Panc1 (cell line): ENCODE measurements around the gene TXN2. TPM values are rescaled to one million over a fixed set of nuclear protein-coding genes. Genes with fewer than 3 reads are reported as not detected.

Experiments
- ATAC-seq: fragments of 200-7000 bp; cut with Tn5 transposase; 2 replicates; pipeline ENCODE4 v1.9.1; 2020; ENCODE audit warnings: mild to moderate bottlenecking, moderate library complexity
- BruUV-seq: library from RNA; stranded (reverse); fragments of 400-500 nt; replicated peaks from 2 replicates; lab custom pipeline; 2021; lab: Mats Ljungman, UMichigan
- CTCF ChIA-PET: fragments of 300-600 bp; sonication (Branson Sonifier 250); formaldehyde crosslinking; loops from one replicate; lab custom pipeline; 2022; ENCODE audit warnings: antibody characterized with exemption; lab: Charles Lee
- POLR2A ChIA-PET: fragments of 300-600 bp; sonication (Branson Sonifier 250); formaldehyde crosslinking; loops from one replicate; lab custom pipeline; 2022; ENCODE audit warnings: antibody characterized with exemption; lab: Charles Lee
- DNase-seq: peaks from one replicate; pipeline ENCODE4 v3.0.0-alpha.2; 2010; ENCODE audit warnings: low read depth, low spot score
- H3K27ac ChIP-seq: 2 replicates; pipeline ENCODE4 v1.5.1; 2011; ENCODE audit warnings: mild to moderate bottlenecking, low read length, inconsistent platforms
- H3K27me3 ChIP-seq: fragments of 200-500 bp; sonication (Bioruptor generic); 2 replicates; pipeline ENCODE4 v1.6.0; 2014; ENCODE audit warnings: low read length, inconsistent platforms; ENCODE audit not compliant: control insufficient read depth, insufficient read depth
- H3K36me3 ChIP-seq: fragments of 200-500 bp; sonication (Bioruptor generic); 2 replicates; pipeline ENCODE4 v1.5.1; 2014; ENCODE audit warnings: inconsistent platforms, mild to moderate bottlenecking, low read length, moderate library complexity; ENCODE audit not compliant: control insufficient read depth, insufficient read depth
- H3K4me1 ChIP-seq: 2 replicates; pipeline ENCODE4 v1.5.1; 2011; ENCODE audit warnings: inconsistent platforms, mild to moderate bottlenecking, low read length, moderate library complexity; ENCODE audit not compliant: control insufficient read depth, insufficient read depth
- H3K4me3 ChIP-seq, 2 experiments: 2 replicates each; pipeline ENCODE4 v1.5.1; 2011 to 2012; ENCODE audit warnings: low read depth in 2 of 2, low read length in 2 of 2, mild to moderate bottlenecking in 2 of 2, inconsistent platforms in 1 of 2, moderate library complexity in 1 of 2
- H3K9me3 ChIP-seq: fragments of 200-500 bp; sonication (Bioruptor generic); 2 replicates; pipeline ENCODE4 v1.5.1; 2014; ENCODE audit warnings: low read depth, mild to moderate bottlenecking, inconsistent platforms, low read length, moderate library complexity; ENCODE audit not compliant: control insufficient read depth, insufficient read depth
- POLR2AphosphoS5 ChIP-seq: IDR thresholded peaks from 2 replicates; pipeline ENCODE4 v1.6.1; 2012; ENCODE audit warnings: mild to moderate bottlenecking, low read depth, low read length, moderate library complexity
- REST ChIP-seq, 2 experiments: IDR thresholded peaks; 2 replicates each; pipeline ENCODE4 v1.6.1; 2011 to 2012; ENCODE audit warnings: low read depth in 2 of 2, control low read depth in 1 of 2, low read length in 1 of 2, mild to moderate bottlenecking in 1 of 2, moderate library complexity in 1 of 2; ENCODE audit not compliant: insufficient read depth in 1 of 2
- SIN3A ChIP-seq: IDR thresholded peaks from 2 replicates; pipeline ENCODE4 v1.6.1; 2012; ENCODE audit warnings: low read depth, mild to moderate bottlenecking, low read length, moderate library complexity, borderline replicate concordance; ENCODE audit not compliant: insufficient read depth
- TCF7L2 ChIP-seq: IDR thresholded peaks from 2 replicates; pipeline ENCODE4 v1.6.1; 2011; ENCODE audit warnings: mild to moderate bottlenecking, low read depth, low read length, inconsistent platforms
- in situ Hi-C: cut with HindIII; loops from 2 replicates; pipeline ENCODE4 v1.10.0; 2016; ENCODE audit warnings: low sequenced_read_pairs, low pct_unique_long_range_greater_than_20kb
- intact Hi-C: fragments of 100-400 bp; cut with micrococcal nuclease; formaldehyde crosslinking; loops from one replicate; pipeline ENCODE4 v1.10.0; 2022; ENCODE audit not compliant: unreplicated experiment
- total RNA-seq: library from RNA; stranded (reverse); gene quantifications from one replicate; pipeline ENCODE4 v1.2.1, GENCODE V29; 2021; ENCODE audit not compliant: unreplicated experiment
- TF ChIP-seq, protein P1 (sequence below): fragments of 450-650 bp; IDR thresholded peaks from 2 replicates; pipeline ENCODE4 v1.5.1; 2017; ENCODE audit warnings: mild to moderate bottlenecking

Gene TXN2
- total RNA-seq, 1 experiment from 2014 or later, result 64.1 TPM

- ChIA-PET POLR2A (no interaction called here), CTCF (no interaction called here)
- intact Hi-C loops, result no loop called here
- no peaks in the 10 kb centered on the region for H3K27me3 ChIP-seq
- no peak overlapping the region for H3K4me3 ChIP-seq
- no TSS peak for BruUV-seq
- TF ChIP-seq POLR2AphosphoS5 (no peak), REST (IDR thresholded peaks at IDR 0.05; ENCODE audit: insufficient read depth in 1 of 2, low read depth in 2 of 2, low read length in 1 of 2) (no peak), TCF7L2 (no peak), SIN3A (no peak)
- TF ChIP-seq, protein P1, sequence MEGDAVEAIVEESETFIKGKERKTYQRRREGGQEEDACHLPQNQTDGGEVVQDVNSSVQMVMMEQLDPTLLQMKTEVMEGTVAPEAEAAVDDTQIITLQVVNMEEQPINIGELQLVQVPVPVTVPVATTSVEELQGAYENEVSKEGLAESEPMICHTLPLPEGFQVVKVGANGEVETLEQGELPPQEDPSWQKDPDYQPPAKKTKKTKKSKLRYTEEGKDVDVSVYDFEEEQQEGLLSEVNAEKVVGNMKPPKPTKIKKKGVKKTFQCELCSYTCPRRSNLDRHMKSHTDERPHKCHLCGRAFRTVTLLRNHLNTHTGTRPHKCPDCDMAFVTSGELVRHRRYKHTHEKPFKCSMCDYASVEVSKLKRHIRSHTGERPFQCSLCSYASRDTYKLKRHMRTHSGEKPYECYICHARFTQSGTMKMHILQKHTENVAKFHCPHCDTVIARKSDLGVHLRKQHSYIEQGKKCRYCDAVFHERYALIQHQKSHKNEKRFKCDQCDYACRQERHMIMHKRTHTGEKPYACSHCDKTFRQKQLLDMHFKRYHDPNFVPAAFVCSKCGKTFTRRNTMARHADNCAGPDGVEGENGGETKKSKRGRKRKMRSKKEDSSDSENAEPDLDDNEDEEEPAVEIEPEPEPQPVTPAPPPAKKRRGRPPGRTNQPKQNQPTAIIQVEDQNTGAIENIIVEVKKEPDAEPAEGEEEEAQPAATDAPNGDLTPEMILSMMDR, result no peak
- no peaks in the 10 kb centered on the region for H3K9me3 ChIP-seq
- no peak overlapping the region for H3K27ac ChIP-seq
- peaks cover 2% of the 10 kb centered on the region for H3K36me3 ChIP-seq
- H3K4me1 ChIP-seq, result peaks cover 7% of the 10 kb centered on the region
- in situ Hi-C loops, result no loop called here
- ATAC-seq (no peak), DNase-seq (no peak)
These were observed 2.5 kb downstream of the TXN2 start for GRCh38 chr22:36478966-36479365.

DNA sequence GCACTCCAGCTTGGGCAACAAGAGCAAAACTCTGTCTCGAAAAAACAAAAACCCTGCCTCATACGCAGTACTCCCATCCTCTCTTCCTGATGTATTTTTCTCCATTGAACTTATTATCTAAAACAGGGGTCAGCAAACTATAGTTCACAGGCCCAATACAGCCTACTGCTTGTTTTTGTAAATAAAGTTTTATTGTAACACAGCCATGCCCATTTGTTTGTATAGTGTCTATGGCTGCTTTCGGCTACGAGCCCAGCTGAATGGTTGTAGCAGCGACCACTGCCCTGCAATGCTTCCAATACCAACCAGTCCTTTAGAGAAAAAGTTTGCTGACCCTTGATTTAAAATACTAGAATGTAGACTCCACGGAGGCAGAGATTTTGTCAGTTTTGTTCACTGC lies 6.1 kb downstream of the TXN2 start:
- in situ Hi-C loops, result no loop called here
- TF ChIP-seq REST (IDR thresholded peaks at IDR 0.05; ENCODE audit: insufficient read depth in 1 of 2, low read depth in 2 of 2, low read length in 1 of 2) (no peak), POLR2AphosphoS5 (no peak), SIN3A (no peak), TCF7L2 (no peak)
- TF ChIP-seq, protein P1, result no peak
- BruUV-seq, result no TSS peak
- intact Hi-C loops, result no loop called here
- H3K36me3 ChIP-seq, result peaks cover 2% of the 10 kb centered on the region; the same call in 1 of the 2 replicates
- DNase-seq (no peak), ATAC-seq (no peak)
- CTCF ChIA-PET, result no interaction called here
- no peak overlapping the region for H3K4me3 ChIP-seq
- POLR2A ChIA-PET, result no interaction called here
- no peaks in the 10 kb centered on the region for H3K27me3 ChIP-seq
- no peak overlapping the region for H3K27ac ChIP-seq
- peaks cover 2% of the 10 kb centered on the region for H3K4me1 ChIP-seq
- no peaks in the 10 kb centered on the region for H3K9me3 ChIP-seq
